Measurements from ENCODE around the gene KIF18B.

DNA sequence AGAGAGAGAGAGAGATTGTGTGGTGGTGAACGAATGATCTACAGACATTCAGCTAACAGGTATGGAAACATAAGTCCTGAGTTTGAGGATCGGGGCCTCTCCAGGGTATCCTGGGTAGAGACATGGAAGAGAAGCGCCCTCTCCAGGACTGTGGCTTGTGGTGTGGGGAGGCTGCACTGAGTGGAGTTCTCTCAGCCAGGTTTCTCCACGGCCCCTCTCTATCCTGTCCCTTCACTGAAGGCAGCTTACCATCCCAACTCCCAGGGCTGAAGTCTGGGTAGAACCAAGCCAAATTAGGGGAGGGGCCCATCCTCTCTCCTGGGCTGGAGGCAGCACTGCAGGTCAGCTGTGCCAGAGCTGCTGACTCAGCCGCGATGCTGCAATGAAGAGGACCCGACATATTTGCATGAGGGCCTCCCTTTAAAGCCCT is 14.4 kb upstream of the KIF18B start:
- TF ChIP-seq, protein P1, sequence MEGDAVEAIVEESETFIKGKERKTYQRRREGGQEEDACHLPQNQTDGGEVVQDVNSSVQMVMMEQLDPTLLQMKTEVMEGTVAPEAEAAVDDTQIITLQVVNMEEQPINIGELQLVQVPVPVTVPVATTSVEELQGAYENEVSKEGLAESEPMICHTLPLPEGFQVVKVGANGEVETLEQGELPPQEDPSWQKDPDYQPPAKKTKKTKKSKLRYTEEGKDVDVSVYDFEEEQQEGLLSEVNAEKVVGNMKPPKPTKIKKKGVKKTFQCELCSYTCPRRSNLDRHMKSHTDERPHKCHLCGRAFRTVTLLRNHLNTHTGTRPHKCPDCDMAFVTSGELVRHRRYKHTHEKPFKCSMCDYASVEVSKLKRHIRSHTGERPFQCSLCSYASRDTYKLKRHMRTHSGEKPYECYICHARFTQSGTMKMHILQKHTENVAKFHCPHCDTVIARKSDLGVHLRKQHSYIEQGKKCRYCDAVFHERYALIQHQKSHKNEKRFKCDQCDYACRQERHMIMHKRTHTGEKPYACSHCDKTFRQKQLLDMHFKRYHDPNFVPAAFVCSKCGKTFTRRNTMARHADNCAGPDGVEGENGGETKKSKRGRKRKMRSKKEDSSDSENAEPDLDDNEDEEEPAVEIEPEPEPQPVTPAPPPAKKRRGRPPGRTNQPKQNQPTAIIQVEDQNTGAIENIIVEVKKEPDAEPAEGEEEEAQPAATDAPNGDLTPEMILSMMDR (conservative IDR thresholded peaks at IDR 0.05): no peak
- TF ChIP-seq EZH2 (IDR thresholded peaks at IDR 0.05; ENCODE audit: low read depth): no peak
